ENCODE results near the gene NCKAP5. TPM values are rescaled to one million over a fixed set of nuclear protein-coding genes. Genes with fewer than 3 reads are reported as not detected.
"Not testable (repeated sequence)": the region's sequence is repeated elsewhere in the genome, so short reads cannot be mapped to it uniquely, and the experiment has no call there.

The NCKAP5 gene
- total and polyA plus RNA-seq, 2 donors, result 1.9 to 2.0 TPM

DNA sequence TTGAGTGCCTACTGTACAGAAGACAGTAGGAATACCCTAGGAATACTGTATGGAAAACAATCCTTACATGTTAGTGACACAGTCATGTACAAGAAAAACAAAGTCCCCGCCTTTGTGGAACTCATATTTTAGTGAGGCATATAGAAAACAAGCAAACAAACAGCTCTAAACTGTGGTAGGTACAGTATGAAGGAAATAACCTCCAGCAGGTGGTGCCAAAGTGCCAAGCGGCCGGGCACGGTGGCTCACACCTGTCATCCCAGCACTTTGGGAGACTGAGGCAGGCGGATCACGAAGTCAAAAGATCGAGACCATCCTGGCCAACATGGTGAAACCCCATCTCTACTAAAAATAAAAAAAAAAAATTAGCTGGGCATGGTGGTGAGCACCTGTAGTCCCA is 48.6 kb downstream of the NCKAP5 start:
- not testable (repeated sequence) for H3K9me3 ChIP-seq (ENCODE audit: control insufficient read depth in 2 of 2, insufficient read depth in 1 of 2, low read length in 1 of 2); DNase-seq (ENCODE audit: low read depth in 6 of 9, low spot score in 9 of 9); H3K27ac ChIP-seq (ENCODE audit: low read depth in 1 of 2, low read length in 1 of 2); H3K4me1 ChIP-seq (ENCODE audit: control insufficient read depth in 2 of 2, insufficient read depth in 2 of 2, low read length in 2 of 2); H3K4me3 ChIP-seq (ENCODE audit: low read length in 2 of 2); H3K36me3 ChIP-seq (ENCODE audit: control insufficient read depth in 2 of 2, insufficient read depth in 2 of 2, low read length in 1 of 2); H3K27me3 ChIP-seq (ENCODE audit: control insufficient read depth in 2 of 2, insufficient read depth in 1 of 2, low read length in 1 of 2)
- WGBS, result 67% methylated on average over 7 of the region's 7 CpGs

DNA sequence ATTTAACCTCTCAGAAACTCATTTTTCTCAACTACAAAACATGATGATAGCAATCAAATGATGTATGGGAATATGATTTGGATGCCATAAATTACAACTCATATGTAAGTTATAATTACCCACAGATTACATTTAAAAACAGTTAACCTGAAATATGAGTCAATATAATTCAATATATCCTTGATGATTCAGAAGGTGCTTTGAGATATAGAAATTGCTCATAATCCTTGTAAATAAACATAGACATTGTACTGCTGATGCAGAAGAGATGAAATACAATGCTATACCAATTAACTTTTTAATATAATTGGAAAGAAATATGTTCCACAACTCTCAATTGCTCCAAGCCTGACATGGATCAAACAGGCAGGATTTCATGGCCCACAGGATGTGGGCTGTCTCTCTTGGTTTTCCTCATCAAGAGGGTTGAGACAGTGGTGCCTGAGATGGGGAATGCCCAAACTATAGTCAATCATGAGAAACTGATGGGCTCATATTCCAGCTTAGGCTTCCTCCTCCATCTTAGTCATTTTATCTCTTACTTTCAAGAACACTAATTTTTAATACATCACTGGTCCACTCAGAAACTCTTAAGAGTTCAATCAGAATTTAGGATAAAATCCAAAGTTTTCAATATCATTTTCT is 49.4 kb downstream of the NCKAP5 start:
- Histone ChIP-seq H3K9me3 (ENCODE audit: control insufficient read depth in 2 of 2, insufficient read depth in 1 of 2, low read length in 1 of 2) (no peaks in the 10 kb centered on the region), H3K36me3 (ENCODE audit: control insufficient read depth in 2 of 2, insufficient read depth in 2 of 2, low read length in 1 of 2) (no peaks in the 10 kb centered on the region)
- no peak for DNase-seq (ENCODE audit: low read depth in 6 of 9, low spot score in 9 of 9)

GRCh38 chr2:133517876-133518275 is 50.4 kb downstream of the NCKAP5 start:
- no peaks in the 10 kb centered on the region for H3K4me1 ChIP-seq (ENCODE audit: control insufficient read depth in 2 of 2, insufficient read depth in 2 of 2, low read length in 2 of 2)

More for the DNA sequence above, 49.4 kb downstream of the NCKAP5 start:
- Histone ChIP-seq H3K4me1 (ENCODE audit: control insufficient read depth in 2 of 2, insufficient read depth in 2 of 2, low read length in 2 of 2) (no peaks in the 10 kb centered on the region), H3K4me3 (ENCODE audit: low read length in 2 of 2) (no peak overlapping the region), H3K27ac (ENCODE audit: low read depth in 1 of 2, low read length in 1 of 2) (no peak overlapping the region), H3K27me3 (ENCODE audit: control insufficient read depth in 2 of 2, insufficient read depth in 1 of 2, low read length in 1 of 2) (no peaks in the 10 kb centered on the region)

DNA sequence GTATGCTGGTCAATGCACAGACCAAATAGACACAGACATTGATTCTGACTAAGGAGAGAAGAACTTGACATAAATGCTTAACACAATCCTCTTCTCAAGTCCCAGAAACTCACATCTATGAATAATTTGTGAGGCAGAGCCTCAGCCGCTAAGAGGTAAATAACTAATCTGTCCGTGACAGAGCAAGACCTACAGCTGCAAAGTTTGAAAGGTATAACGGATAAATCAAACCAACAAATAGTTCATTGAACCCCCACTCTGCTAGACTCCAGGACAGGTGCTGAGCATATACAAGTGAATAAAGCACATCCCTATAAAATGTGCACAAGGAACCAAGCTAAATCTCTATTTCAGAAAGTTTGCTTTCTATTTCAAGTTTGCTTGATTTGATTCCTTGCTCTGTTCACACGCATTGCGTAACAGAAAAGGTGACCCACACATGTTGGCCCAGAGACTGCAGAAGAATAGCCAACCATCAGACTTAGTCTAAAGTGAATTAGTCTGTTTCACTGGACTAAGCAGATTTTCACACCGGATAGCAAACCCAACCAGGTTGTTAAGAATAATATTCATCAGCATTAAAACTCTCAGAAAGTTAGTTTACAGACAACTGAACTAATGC is 51.7 kb downstream of the NCKAP5 start:
- Histone ChIP-seq H3K27me3 (ENCODE audit: control insufficient read depth in 2 of 2, insufficient read depth in 1 of 2, low read length in 1 of 2) (no peaks in the 10 kb centered on the region), H3K4me1 (ENCODE audit: control insufficient read depth in 2 of 2, insufficient read depth in 2 of 2, low read length in 2 of 2) (no peaks in the 10 kb centered on the region), H3K27ac (ENCODE audit: low read depth in 1 of 2, low read length in 1 of 2) (no peak overlapping the region), H3K36me3 (ENCODE audit: control insufficient read depth in 2 of 2, insufficient read depth in 2 of 2, low read length in 1 of 2) (no peaks in the 10 kb centered on the region), H3K9me3 (ENCODE audit: control insufficient read depth in 2 of 2, insufficient read depth in 1 of 2, low read length in 1 of 2) (no peaks in the 10 kb centered on the region), H3K4me3 (ENCODE audit: low read length in 2 of 2) (no peak overlapping the region)
- no peak for DNase-seq (ENCODE audit: low read depth in 6 of 9, low spot score in 9 of 9)
- 95% methylated on average over 6 of the region's 6 CpGs for WGBS

More at GRCh38 chr2:133517876-133518275, 50.4 kb downstream of the NCKAP5 start:
- Histone ChIP-seq H3K27me3 (ENCODE audit: control insufficient read depth in 2 of 2, insufficient read depth in 1 of 2, low read length in 1 of 2) (no peaks in the 10 kb centered on the region), H3K27ac (ENCODE audit: low read depth in 1 of 2, low read length in 1 of 2) (no peak overlapping the region), H3K36me3 (ENCODE audit: control insufficient read depth in 2 of 2, insufficient read depth in 2 of 2, low read length in 1 of 2) (no peaks in the 10 kb centered on the region), H3K9me3 (ENCODE audit: control insufficient read depth in 2 of 2, insufficient read depth in 1 of 2, low read length in 1 of 2) (no peaks in the 10 kb centered on the region), H3K4me3 (ENCODE audit: low read length in 2 of 2) (no peak overlapping the region)
- WGBS, result 89% methylated on average over 3 of the region's 3 CpGs
- DNase-seq (ENCODE audit: low read depth in 6 of 9, low spot score in 9 of 9), result no peak

- H3K27ac ChIP-seq (ENCODE audit: low read depth in 1 of 2, low read length in 1 of 2), result no peak overlapping the region
- H3K27me3 ChIP-seq (ENCODE audit: control insufficient read depth in 2 of 2, insufficient read depth in 1 of 2, low read length in 1 of 2), result no peaks in the 10 kb centered on the region
- H3K4me1 ChIP-seq (ENCODE audit: control insufficient read depth in 2 of 2, insufficient read depth in 2 of 2, low read length in 2 of 2), result no peaks in the 10 kb centered on the region
- H3K9me3 ChIP-seq (ENCODE audit: control insufficient read depth in 2 of 2, insufficient read depth in 1 of 2, low read length in 1 of 2), result no peaks in the 10 kb centered on the region
- no peak for DNase-seq (ENCODE audit: low read depth in 6 of 9, low spot score in 9 of 9)
- WGBS, result 93% methylated on average over 2 of the region's 2 CpGs
- no peak overlapping the region for H3K4me3 ChIP-seq (ENCODE audit: low read length in 2 of 2)
- H3K36me3 ChIP-seq (ENCODE audit: control insufficient read depth in 2 of 2, insufficient read depth in 2 of 2, low read length in 1 of 2), result no peaks in the 10 kb centered on the region
Measured at GRCh38 chr2:133515271-133515670, 53.0 kb downstream of the NCKAP5 start.

GRCh38 chr2:133513893-133514292 is 54.4 kb downstream of the NCKAP5 start:
- H3K9me3 ChIP-seq (ENCODE audit: control insufficient read depth in 2 of 2, insufficient read depth in 1 of 2, low read length in 1 of 2), result no peaks in the 10 kb centered on the region
- H3K36me3 ChIP-seq (ENCODE audit: control insufficient read depth in 2 of 2, insufficient read depth in 2 of 2, low read length in 1 of 2), result no peaks in the 10 kb centered on the region
- H3K4me1 ChIP-seq (ENCODE audit: control insufficient read depth in 2 of 2, insufficient read depth in 2 of 2, low read length in 2 of 2), result no peaks in the 10 kb centered on the region
- no peak overlapping the region for H3K4me3 ChIP-seq (ENCODE audit: low read length in 2 of 2)
- no peak overlapping the region for H3K27ac ChIP-seq (ENCODE audit: low read depth in 1 of 2, low read length in 1 of 2)
- 94% methylated on average over 8 of the region's 8 CpGs for WGBS
- DNase-seq (ENCODE audit: low read depth in 6 of 9, low spot score in 9 of 9), result no peak
- no peaks in the 10 kb centered on the region for H3K27me3 ChIP-seq (ENCODE audit: control insufficient read depth in 2 of 2, insufficient read depth in 1 of 2, low read length in 1 of 2)

- H3K9me3 ChIP-seq (ENCODE audit: control insufficient read depth in 2 of 2, insufficient read depth in 1 of 2, low read length in 1 of 2), result no peaks in the 10 kb centered on the region
- 95% methylated on average over 4 of the region's 4 CpGs for WGBS
- H3K36me3 ChIP-seq (ENCODE audit: control insufficient read depth in 2 of 2, insufficient read depth in 2 of 2, low read length in 1 of 2), result no peaks in the 10 kb centered on the region
- no peaks in the 10 kb centered on the region for H3K27me3 ChIP-seq (ENCODE audit: control insufficient read depth in 2 of 2, insufficient read depth in 1 of 2, low read length in 1 of 2)
- H3K4me1 ChIP-seq (ENCODE audit: control insufficient read depth in 2 of 2, insufficient read depth in 2 of 2, low read length in 2 of 2), result no peaks in the 10 kb centered on the region
- DNase-seq (ENCODE audit: low read depth in 6 of 9, low spot score in 9 of 9), result no peak
- no peak overlapping the region for H3K27ac ChIP-seq (ENCODE audit: low read depth in 1 of 2, low read length in 1 of 2)
- no peak overlapping the region for H3K4me3 ChIP-seq (ENCODE audit: low read length in 2 of 2)
Measured at GRCh38 chr2:133512121-133512520, 56.1 kb downstream of the NCKAP5 start.

DNA sequence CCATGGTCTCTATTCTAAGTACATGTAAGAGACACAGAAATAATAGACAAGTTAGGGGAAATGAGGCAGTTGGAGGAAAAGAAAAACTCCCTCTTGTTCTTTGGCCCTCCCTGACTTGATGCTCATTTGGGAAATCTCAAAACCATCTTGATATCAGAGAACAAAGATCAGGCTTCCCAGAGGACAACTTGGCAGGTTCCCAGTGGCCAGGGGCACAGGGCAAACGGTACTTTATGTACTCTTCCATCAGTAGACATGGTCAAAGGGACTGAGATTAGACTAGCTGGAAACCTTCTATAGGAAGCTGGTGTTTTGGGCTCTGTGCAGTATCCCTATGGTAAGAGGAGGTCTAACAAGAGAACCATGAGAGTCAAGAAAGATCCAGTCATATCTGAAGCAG is 56.6 kb downstream of the NCKAP5 start:
- WGBS, result 0% methylated on average over 1 of the region's 1 CpG

DNA sequence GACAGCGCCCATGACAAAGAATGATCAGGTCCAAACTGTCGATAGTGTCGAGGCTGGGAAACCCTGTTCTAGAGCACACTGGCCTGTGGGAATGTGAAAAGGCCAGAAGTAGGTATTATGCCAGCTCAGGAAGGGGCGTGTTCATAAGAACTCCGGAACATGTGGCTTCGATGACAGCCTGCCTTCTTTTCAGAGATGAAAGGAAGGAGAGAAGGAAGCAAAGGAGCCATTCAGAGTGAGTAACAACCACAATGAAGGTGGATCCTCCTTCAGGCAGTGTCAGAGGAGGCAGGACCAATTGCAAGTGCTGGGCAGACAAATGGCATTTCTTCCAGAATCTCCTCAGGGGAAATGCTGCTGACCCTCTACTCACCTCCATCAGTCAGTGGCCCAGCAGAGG is 58.5 kb downstream of the NCKAP5 start:
- Histone ChIP-seq H3K4me1 (ENCODE audit: control insufficient read depth in 2 of 2, insufficient read depth in 2 of 2, low read length in 2 of 2) (no peaks in the 10 kb centered on the region), H3K4me3 (ENCODE audit: low read length in 2 of 2) (no peak overlapping the region), H3K36me3 (ENCODE audit: control insufficient read depth in 2 of 2, insufficient read depth in 2 of 2, low read length in 1 of 2) (no peaks in the 10 kb centered on the region), H3K27me3 (ENCODE audit: control insufficient read depth in 2 of 2, insufficient read depth in 1 of 2, low read length in 1 of 2) (no peaks in the 10 kb centered on the region), H3K9me3 (ENCODE audit: control insufficient read depth in 2 of 2, insufficient read depth in 1 of 2, low read length in 1 of 2) (no peaks in the 10 kb centered on the region), H3K27ac (ENCODE audit: low read depth in 1 of 2, low read length in 1 of 2) (no peak overlapping the region)
- 91% methylated on average over 6 of the region's 6 CpGs for whole genome bisulfite sequencing
- no peak for DNase-seq (ENCODE audit: low read depth in 6 of 9, low spot score in 9 of 9)

More for the DNA sequence above, 56.6 kb downstream of the NCKAP5 start:
- Histone ChIP-seq H3K4me3 (ENCODE audit: low read length in 2 of 2) (no peak overlapping the region), H3K9me3 (ENCODE audit: control insufficient read depth in 2 of 2, insufficient read depth in 1 of 2, low read length in 1 of 2) (no peaks in the 10 kb centered on the region), H3K4me1 (ENCODE audit: control insufficient read depth in 2 of 2, insufficient read depth in 2 of 2, low read length in 2 of 2) (no peaks in the 10 kb centered on the region), H3K27ac (ENCODE audit: low read depth in 1 of 2, low read length in 1 of 2) (no peak overlapping the region), H3K27me3 (ENCODE audit: control insufficient read depth in 2 of 2, insufficient read depth in 1 of 2, low read length in 1 of 2) (no peaks in the 10 kb centered on the region), H3K36me3 (ENCODE audit: control insufficient read depth in 2 of 2, insufficient read depth in 2 of 2, low read length in 1 of 2) (no peaks in the 10 kb centered on the region)
- no peak for DNase-seq (ENCODE audit: low read depth in 6 of 9, low spot score in 9 of 9)

All from thymus (tissue), 11 donors.